Keratinocyte (primary cell): Measurements from ENCODE around the gene MST1. TPM values are rescaled to one million over a fixed set of nuclear protein-coding genes. Genes with fewer than 3 reads are reported as not detected.

Experiments used
- DNase-seq: peaks from one replicate; pipeline ENCODE4 v3.0.0-alpha.2; 2011; ENCODE audit warnings: low read depth, missing footprints, low spot score
- FAIRE-seq: peaks from 2 replicates; lab custom pipeline; 2011; peaks lifted over from hg19 to GRCh38; lab: Jason Lieb, UNC
- H2AFZ ChIP-seq: 2 replicates; pipeline ENCODE4 v1.6.0; 2012; ENCODE audit warnings: low read length, control low read depth, inconsistent platforms; ENCODE audit not compliant: control insufficient read depth
- H3K27ac ChIP-seq: 2 replicates; pipeline ENCODE4 v1.5.1; 2011; ENCODE audit warnings: low read length; ENCODE audit not compliant: control insufficient read depth, insufficient read depth
- H3K27me3 ChIP-seq: 3 replicates; pipeline ENCODE4 v1.6.0; 2011; ENCODE audit warnings: low read length; ENCODE audit not compliant: control insufficient read depth, insufficient read depth; ENCODE audit errors: extremely low read depth
- H3K36me3 ChIP-seq, 2 experiments: 2 replicates in 1 of 2; 3 replicates in 1 of 2; pipeline ENCODE4 v1.5.1; 2011; ENCODE audit warnings: low read length in 2 of 2, mild to moderate bottlenecking in 1 of 2; ENCODE audit not compliant: control insufficient read depth in 2 of 2, insufficient read depth in 2 of 2; ENCODE audit errors: extremely low read depth in 1 of 2
- H3K4me1 ChIP-seq: 3 replicates; pipeline ENCODE4 v1.5.1; 2011; ENCODE audit warnings: low read length; ENCODE audit not compliant: control insufficient read depth, insufficient read depth; ENCODE audit errors: extremely low read depth
- H3K4me2 ChIP-seq: 3 replicates; pipeline ENCODE4 v1.6.0; 2011; ENCODE audit warnings: low read depth, low read length; ENCODE audit not compliant: control insufficient read depth, insufficient read depth; ENCODE audit errors: extremely low read depth
- H3K4me3 ChIP-seq, 3 experiments: fragments of 200-600 bp in 1 of 3; sonication (generic) in 1 of 3; 2 replicates in 2 of 3; 3 replicates in 1 of 3; pipeline ENCODE4 v1.5.1; 2011 to 2016; ENCODE audit warnings: low read length in 3 of 3, mild to moderate bottlenecking in 3 of 3, control low read depth in 2 of 3, inconsistent platforms in 1 of 3, low read depth in 1 of 3, mixed read lengths in 1 of 3, mixed run types in 1 of 3, moderate library complexity in 1 of 3; ENCODE audit not compliant: control insufficient read depth in 2 of 3, insufficient read depth in 2 of 3; ENCODE audit errors: extremely low read depth in 1 of 3
- H3K79me2 ChIP-seq: 2 replicates; pipeline ENCODE4 v1.6.0; 2012; ENCODE audit warnings: low read length; ENCODE audit not compliant: control insufficient read depth, insufficient read depth
- H3K9ac ChIP-seq: 3 replicates; pipeline ENCODE4 v1.6.0; 2011; ENCODE audit warnings: low read length; ENCODE audit not compliant: control insufficient read depth, insufficient read depth; ENCODE audit errors: extremely low read depth
- H3K9me1 ChIP-seq: 3 replicates; pipeline ENCODE4 v1.6.0; 2011; ENCODE audit warnings: low read length; ENCODE audit not compliant: control insufficient read depth, insufficient read depth; ENCODE audit errors: extremely low read depth
- H3K9me3 ChIP-seq: 2 replicates; pipeline ENCODE4 v1.5.1; 2012; ENCODE audit warnings: low read depth, low read length; ENCODE audit not compliant: control insufficient read depth
- H4K20me1 ChIP-seq: 3 replicates; pipeline ENCODE4 v1.6.0; 2011; ENCODE audit warnings: low read length; ENCODE audit not compliant: control insufficient read depth, insufficient read depth; ENCODE audit errors: extremely low read depth
- CTCF ChIP-seq, 3 experiments: IDR thresholded peaks in 1 of 3; conservative IDR thresholded peaks in 1 of 3; optimal IDR thresholded peaks in 1 of 3; 2 replicates in 2 of 3; 3 replicates in 1 of 3; pipeline versions ENCODE3 to v1.5.1; 2011; ENCODE audit warnings: low read length in 3 of 3, mild to moderate bottlenecking in 3 of 3, moderate library complexity in 2 of 3, control low read depth in 1 of 3, inconsistent platforms in 1 of 3; ENCODE audit not compliant: insufficient read depth in 2 of 3; ENCODE audit errors: extremely low read depth in 1 of 3
- EZH2 ChIP-seq: IDR thresholded peaks from one replicate; pipeline ENCODE4 v1.6.1; 2012; ENCODE audit warnings: inconsistent platforms, mild to moderate bottlenecking, low read length, moderate library complexity
- dilution Hi-C: fragments of 300-500 bp; cut with MboI; formaldehyde crosslinking; loops from one replicate; pipeline ENCODE4 v1.7.0; 2020; ENCODE audit warnings: low sequenced_read_pairs; ENCODE audit not compliant: extremely low pct_ligation_motif_present
- polyA plus RNA-seq, 5 experiments: library from polyadenylated mRNA; depleted of rRNA in 3 of 5; stranded (reverse) in 3 of 5; stranded (forward) in 1 of 5; unstranded in 1 of 5; fragments of >200 nt; gene quantifications; 1 replicate in 1 of 5; 2 replicates in 3 of 5; 3 replicates in 1 of 5; pipeline versions ENCODE4 v1.2.1 to v1.2.3, GENCODE V29; 2011 to 2012; ENCODE audit warnings: missing spikeins in 2 of 5, low read depth in 1 of 5, low replicate concordance in 1 of 5

Gene MST1
- polyA plus RNA-seq, 1 donor (not counting 4 experiments of a cell fraction or from before 2014, with no cell fraction given) = 5.2 TPM

- H2AFZ ChIP-seq = no peak overlapping the region
- no peak for FAIRE-seq
- H4K20me1 ChIP-seq = no peaks in the 10 kb centered on the region
- H3K9me1 ChIP-seq = no peaks in the 10 kb centered on the region
- no peaks in the 10 kb centered on the region for H3K9me3 ChIP-seq
- no peak for DNase-seq
- H3K36me3 ChIP-seq = no peaks in the 10 kb centered on the region
- H3K9ac ChIP-seq = no peak overlapping the region
- no peak overlapping the region for H3K27ac ChIP-seq
- H3K27me3 ChIP-seq = peaks cover 29% of the 10 kb centered on the region
- dilution Hi-C loops = loop anchor here (25.0 kb wide), 1 partner anchor 97 kb away; the partner anchor contains the start of gene BSN
- no peak overlapping the region for H3K4me2 ChIP-seq
- TF ChIP-seq EZH2 (no peak), CTCF (optimal IDR thresholded peaks at IDR 0.05 in 1 of 3, IDR thresholded peaks at IDR 0.05 in 1 of 3, conservative IDR thresholded peaks at IDR 0.05 in 1 of 3; ENCODE audit: extremely low read depth in 1 of 3, insufficient read depth in 2 of 3, low read length in 3 of 3) (no peak)
- no peaks in the 10 kb centered on the region for H3K79me2 ChIP-seq
- H3K4me1 ChIP-seq = no peaks in the 10 kb centered on the region
- no peak overlapping the region for H3K4me3 ChIP-seq
Measured at GRCh38 chr3:49659756-49660155, 29.5 kb downstream of the MST1 start.

- Histone ChIP-seq H2AFZ (no peak overlapping the region), H4K20me1 (no peaks in the 10 kb centered on the region), H3K36me3 (no peaks in the 10 kb centered on the region), H3K27me3 (peaks cover 25% of the 10 kb centered on the region), H3K9me3 (no peaks in the 10 kb centered on the region), H3K4me3 (no peak overlapping the region), H3K9me1 (no peaks in the 10 kb centered on the region), H3K4me2 (no peak overlapping the region), H3K79me2 (no peaks in the 10 kb centered on the region), H3K27ac (no peak overlapping the region), H3K4me1 (no peaks in the 10 kb centered on the region), H3K9ac (no peak overlapping the region)
- dilution Hi-C loops = loop anchor here (25.0 kb wide), 1 partner anchor 96 kb away; the partner anchor contains the start of gene BSN
- DNase-seq (no peak), FAIRE-seq (no peak)
- TF ChIP-seq EZH2 (no peak), CTCF (optimal IDR thresholded peaks at IDR 0.05 in 1 of 3, IDR thresholded peaks at IDR 0.05 in 1 of 3, conservative IDR thresholded peaks at IDR 0.05 in 1 of 3; ENCODE audit: extremely low read depth in 1 of 3, insufficient read depth in 2 of 3, low read length in 3 of 3) (no peak)
Measured at GRCh38 chr3:49658711-49659110, 30.6 kb downstream of the MST1 start.
